ENCODE data around the gene PPP2R5D.
A peak's percentile ranks its signal among the peaks of the same experiment; 100 is the strongest.
"Not testable (repeated sequence)": the region's sequence is repeated elsewhere in the genome, so short reads cannot be mapped to it uniquely, and the experiment has no call there.

PPP2R5D gene

GRCh38 chr6:42984001-42984923, at the start of gene PPP2R5D:
Gene PPP2R5D (plus strand): TSS chr6:42984570. CDS start chr6:42984678, 108 bp downstream.
- peak; percentile 100 for DNase-seq

GRCh38 chr6:42935322-42935721, 49.0 kb upstream of the PPP2R5D start:
- no peak for DNase-seq

GRCh38 chr6:42936398-42936797, 48.0 kb upstream of the PPP2R5D start:
- no peak for DNase-seq

- DNase-seq, result no peak
Observed at GRCh38 chr6:42937548-42938427, 46.6 kb upstream of the PPP2R5D start.

- DNase-seq, result no peak
Observed at GRCh38 chr6:42938428-42938796, 46.0 kb upstream of the PPP2R5D start.

GRCh38 chr6:42938987-42939809, 45.2 kb upstream of the PPP2R5D start:
- DNase-seq, result no peak

GRCh38 chr6:42939810-42940167, 44.6 kb upstream of the PPP2R5D start:
- DNase-seq, result no peak

- DNase-seq, result no peak
Observed at GRCh38 chr6:42940493-42941045, 43.8 kb upstream of the PPP2R5D start.

GRCh38 chr6:42941356-42941755, 43.0 kb upstream of the PPP2R5D start:
- not testable (repeated sequence) for DNase-seq

- DNase-seq, result no peak
Observed at GRCh38 chr6:42942444-42942843, 41.9 kb upstream of the PPP2R5D start.

- no peak for DNase-seq
Observed at GRCh38 chr6:42947950-42948349, 36.4 kb upstream of the PPP2R5D start.

GRCh38 chr6:42952389-42952788, 32.0 kb upstream of the PPP2R5D start:
- DNase-seq, result no peak

- not testable (repeated sequence) for DNase-seq
Observed at GRCh38 chr6:42954405-42954804, 30.0 kb upstream of the PPP2R5D start.

- DNase-seq, result peak; percentile 39
Observed at GRCh38 chr6:42958125-42958524, 26.2 kb upstream of the PPP2R5D start.

- DNase-seq, result no peak
Observed at GRCh38 chr6:42959917-42960242, 24.5 kb upstream of the PPP2R5D start.

GRCh38 chr6:42960243-42961019, 23.9 kb upstream of the PPP2R5D start, which contains the start of gene GNMT:
Gene GNMT (plus strand): TSS chr6:42960754. CDS start chr6:42960768, 14 bp downstream.
- DNase-seq, result no peak

GRCh38 chr6:42961020-42961470, 23.3 kb upstream of the PPP2R5D start:
- DNase-seq, result no peak

GRCh38 chr6:42962096-42962495, 22.3 kb upstream of the PPP2R5D start:
- no peak for DNase-seq

- DNase-seq, result no peak
Observed at GRCh38 chr6:42962502-42963178, 21.7 kb upstream of the PPP2R5D start.

GRCh38 chr6:42963179-42963854, 21.1 kb upstream of the PPP2R5D start:
- DNase-seq, result no peak

Measured in hematopoietic multipotent progenitor cell treated with erythropoietin and hydrocortisone succinate and interleukin-3 and kit ligand, for 8 days (in vitro differentiated cells).